ENCODE results near the gene CSNK1E.
"Not testable (repeated sequence)": the region's sequence is repeated elsewhere in the genome, so short reads cannot be mapped to it uniquely, and the experiment has no call there.

The CSNK1E gene

DNA sequence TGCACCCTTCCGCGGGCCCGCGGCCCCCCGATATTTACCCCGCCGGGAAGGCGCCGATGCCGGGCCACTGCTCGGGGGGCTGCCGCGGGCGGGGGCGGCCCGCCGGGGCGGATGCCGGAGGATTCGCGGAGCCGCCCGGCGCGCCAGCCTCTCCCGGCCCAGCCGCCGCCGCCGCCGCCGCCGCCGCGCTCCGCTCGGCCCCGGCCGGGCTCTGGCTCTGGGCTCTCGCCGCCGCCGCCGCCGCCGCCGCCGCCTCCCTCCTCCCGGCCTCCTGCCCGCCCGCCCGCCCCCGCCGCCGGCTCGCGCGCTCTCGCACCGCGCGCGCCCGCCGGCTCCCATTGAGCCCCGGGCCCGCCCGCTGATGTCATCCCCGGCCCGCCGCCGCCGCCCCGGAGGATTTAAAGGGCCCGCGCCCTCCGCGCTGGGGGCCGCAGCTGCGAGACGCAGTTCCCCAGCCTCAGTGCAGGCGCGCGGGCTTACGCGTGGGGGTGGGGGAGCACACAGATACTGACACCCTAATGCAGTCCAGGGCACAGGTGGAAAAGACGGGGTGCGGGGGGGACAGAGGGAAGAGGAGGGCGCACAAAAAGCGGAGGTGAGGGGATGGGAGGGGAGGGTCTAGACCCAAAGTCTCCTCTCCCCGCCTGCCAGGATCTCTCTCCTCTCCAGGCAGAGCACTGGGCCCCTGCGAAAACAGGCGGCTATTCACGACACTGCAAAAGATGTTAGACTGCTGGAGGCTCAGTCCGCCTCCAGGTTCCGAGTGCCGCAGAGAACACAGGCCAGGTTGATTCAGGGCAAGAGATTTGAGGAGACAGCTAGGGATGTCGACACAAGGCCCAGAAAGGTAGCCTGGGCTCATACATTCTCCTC is at the start of gene CSNK1E:
Gene CSNK1E, minus strand, starts transcription at position 312 of the 873 bp plus-strand sequence. CDS start 3,276 bp downstream, outside the sequence.
- H3K9me3 ChIP-seq (ENCODE audit: insufficient read depth, low read depth, low read length), result no peaks in the 10 kb centered on the region
- H4K20me1 ChIP-seq (ENCODE audit: insufficient read depth, low read length, poor library complexity, severe bottlenecking), result peaks cover 42% of the 10 kb centered on the region
- TF ChIP-seq, protein P1, sequence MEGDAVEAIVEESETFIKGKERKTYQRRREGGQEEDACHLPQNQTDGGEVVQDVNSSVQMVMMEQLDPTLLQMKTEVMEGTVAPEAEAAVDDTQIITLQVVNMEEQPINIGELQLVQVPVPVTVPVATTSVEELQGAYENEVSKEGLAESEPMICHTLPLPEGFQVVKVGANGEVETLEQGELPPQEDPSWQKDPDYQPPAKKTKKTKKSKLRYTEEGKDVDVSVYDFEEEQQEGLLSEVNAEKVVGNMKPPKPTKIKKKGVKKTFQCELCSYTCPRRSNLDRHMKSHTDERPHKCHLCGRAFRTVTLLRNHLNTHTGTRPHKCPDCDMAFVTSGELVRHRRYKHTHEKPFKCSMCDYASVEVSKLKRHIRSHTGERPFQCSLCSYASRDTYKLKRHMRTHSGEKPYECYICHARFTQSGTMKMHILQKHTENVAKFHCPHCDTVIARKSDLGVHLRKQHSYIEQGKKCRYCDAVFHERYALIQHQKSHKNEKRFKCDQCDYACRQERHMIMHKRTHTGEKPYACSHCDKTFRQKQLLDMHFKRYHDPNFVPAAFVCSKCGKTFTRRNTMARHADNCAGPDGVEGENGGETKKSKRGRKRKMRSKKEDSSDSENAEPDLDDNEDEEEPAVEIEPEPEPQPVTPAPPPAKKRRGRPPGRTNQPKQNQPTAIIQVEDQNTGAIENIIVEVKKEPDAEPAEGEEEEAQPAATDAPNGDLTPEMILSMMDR (conservative IDR thresholded peaks at IDR 0.05; ENCODE audit: low read length), result no peak
- TF ChIP-seq EZH2phosphoT487 (IDR thresholded peaks at IDR 0.05; ENCODE audit: borderline replicate concordance), result no peak
- H3K27me3 ChIP-seq (ENCODE audit: insufficient read depth, low read length, poor library complexity, severe bottlenecking), result peaks cover 4% of the 10 kb centered on the region
- peaks cover 38% of the 10 kb centered on the region for H3K4me1 ChIP-seq (ENCODE audit: insufficient read depth, low read length, poor library complexity, severe bottlenecking)
- H3F3A ChIP-seq (ENCODE audit: low read depth), result peaks cover 5% of the 10 kb centered on the region; the same call in 1 of the 2 replicates
- H3K4me3 ChIP-seq (ENCODE audit: low read length, poor library complexity, severe bottlenecking), result peak within 1 kb of the TSS; percentile 95
- H3K79me2 ChIP-seq (ENCODE audit: insufficient read depth, low read length), result peaks cover 47% of the 10 kb centered on the region
- H3K9ac ChIP-seq (ENCODE audit: low read depth, low read length, poor library complexity, severe bottlenecking), result peak within 1 kb of the TSS; percentile 95
- no peaks in the 10 kb centered on the region for H3K9me2 ChIP-seq (replicated peaks; ENCODE audit: low read depth, low read length)
- peak within 1 kb of the TSS; percentile 89 for H3K4me2 ChIP-seq (ENCODE audit: low read depth, low read length, poor library complexity, severe bottlenecking)
- peak within 1 kb of the TSS; percentile 89 for H2AFZ ChIP-seq (ENCODE audit: low read length)
- H3K36me3 ChIP-seq (ENCODE audit: insufficient read depth, low read length), result peaks cover 14% of the 10 kb centered on the region; the same call in 1 of the 2 replicates

DNA sequence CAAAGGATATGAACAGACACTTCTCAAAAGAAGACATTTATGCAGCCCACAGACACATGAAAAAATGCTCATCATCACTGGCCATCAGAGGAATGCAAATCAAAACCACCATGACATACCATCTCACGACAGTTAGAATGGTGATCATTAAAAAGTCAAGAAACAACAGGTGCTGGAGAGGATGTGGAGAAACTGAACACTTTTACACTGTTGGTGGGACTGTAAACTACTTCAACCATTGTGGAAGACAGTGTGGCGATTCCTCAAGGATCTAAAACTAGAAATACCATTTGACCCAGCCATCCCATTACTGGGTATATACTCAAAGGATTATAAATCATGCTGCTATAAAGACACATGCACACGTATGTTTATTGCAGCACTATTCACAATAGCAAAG is 48.6 kb upstream of the CSNK1E start:
- not testable (repeated sequence) for H3F3A ChIP-seq (ENCODE audit: low read depth); H3K9me3 ChIP-seq (ENCODE audit: insufficient read depth, low read depth, low read length); H3K9me2 ChIP-seq (replicated peaks; ENCODE audit: low read depth, low read length); H2AFZ ChIP-seq (ENCODE audit: low read length); H3K27me3 ChIP-seq (ENCODE audit: insufficient read depth, low read length, poor library complexity, severe bottlenecking); H3K4me2 ChIP-seq (ENCODE audit: low read depth, low read length, poor library complexity, severe bottlenecking); H3K9ac ChIP-seq (ENCODE audit: low read depth, low read length, poor library complexity, severe bottlenecking); H3K36me3 ChIP-seq (ENCODE audit: insufficient read depth, low read length); H4K20me1 ChIP-seq (ENCODE audit: insufficient read depth, low read length, poor library complexity, severe bottlenecking); H3K4me3 ChIP-seq (ENCODE audit: low read length, poor library complexity, severe bottlenecking); H3K79me2 ChIP-seq (ENCODE audit: insufficient read depth, low read length); H3K4me1 ChIP-seq (ENCODE audit: insufficient read depth, low read length, poor library complexity, severe bottlenecking)

DNA sequence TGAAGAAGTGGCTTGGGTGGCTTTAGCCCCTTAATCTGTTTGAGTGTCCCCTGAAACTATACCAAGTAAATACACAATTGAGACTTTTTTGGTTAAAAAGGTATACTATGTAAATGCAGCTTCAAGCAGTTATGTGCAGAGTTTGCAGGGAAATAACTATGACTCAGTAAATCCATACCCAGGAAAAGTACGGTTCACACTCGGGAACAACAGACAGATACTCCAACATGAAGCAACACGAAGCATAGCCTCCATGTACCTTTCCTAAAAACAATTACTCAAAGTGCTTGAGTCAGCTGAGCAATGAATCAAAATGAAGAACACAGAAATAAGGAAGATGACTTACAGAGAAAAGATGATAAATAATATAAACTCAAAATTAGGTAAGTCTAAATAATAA is 47.9 kb upstream of the CSNK1E start:
- not testable (repeated sequence) for H3K4me1 ChIP-seq (ENCODE audit: insufficient read depth, low read length, poor library complexity, severe bottlenecking); H2AFZ ChIP-seq (ENCODE audit: low read length); H3F3A ChIP-seq (ENCODE audit: low read depth); H4K20me1 ChIP-seq (ENCODE audit: insufficient read depth, low read length, poor library complexity, severe bottlenecking); H3K79me2 ChIP-seq (ENCODE audit: insufficient read depth, low read length); H3K36me3 ChIP-seq (ENCODE audit: insufficient read depth, low read length); H3K4me2 ChIP-seq (ENCODE audit: low read depth, low read length, poor library complexity, severe bottlenecking); H3K9me3 ChIP-seq (ENCODE audit: insufficient read depth, low read depth, low read length); H3K4me3 ChIP-seq (ENCODE audit: low read length, poor library complexity, severe bottlenecking); H3K27me3 ChIP-seq (ENCODE audit: insufficient read depth, low read length, poor library complexity, severe bottlenecking); H3K9ac ChIP-seq (ENCODE audit: low read depth, low read length, poor library complexity, severe bottlenecking); H3K9me2 ChIP-seq (replicated peaks; ENCODE audit: low read depth, low read length)

DNA sequence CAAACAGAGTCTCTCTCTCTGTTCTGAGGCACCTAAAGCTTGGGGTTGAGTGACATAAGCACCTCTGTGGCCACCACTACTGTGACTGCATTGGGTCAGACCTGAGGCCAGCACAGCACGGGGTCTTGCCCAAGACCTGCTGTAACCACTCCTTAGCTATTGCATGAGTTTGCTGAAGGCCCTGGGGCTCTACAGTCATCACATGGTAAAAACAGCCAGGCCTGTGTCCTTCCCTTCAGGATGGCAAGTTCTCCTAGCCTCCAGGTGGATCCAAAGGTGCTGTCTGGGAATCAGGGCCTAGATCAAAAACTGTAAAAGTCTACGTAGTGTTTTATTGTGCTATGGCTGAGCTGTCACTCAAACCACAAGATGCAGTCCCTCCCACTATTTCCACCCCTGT is 43.3 kb upstream of the CSNK1E start:
- H3K79me2 ChIP-seq (ENCODE audit: insufficient read depth, low read length); H3K9me2 ChIP-seq (replicated peaks; ENCODE audit: low read depth, low read length); H3K4me2 ChIP-seq (ENCODE audit: low read depth, low read length, poor library complexity, severe bottlenecking); H3K36me3 ChIP-seq (ENCODE audit: insufficient read depth, low read length); H4K20me1 ChIP-seq (ENCODE audit: insufficient read depth, low read length, poor library complexity, severe bottlenecking); H3F3A ChIP-seq (ENCODE audit: low read depth); H2AFZ ChIP-seq (ENCODE audit: low read length); H3K9ac ChIP-seq (ENCODE audit: low read depth, low read length, poor library complexity, severe bottlenecking); H3K4me3 ChIP-seq (ENCODE audit: low read length, poor library complexity, severe bottlenecking); H3K9me3 ChIP-seq (ENCODE audit: insufficient read depth, low read depth, low read length); H3K27me3 ChIP-seq (ENCODE audit: insufficient read depth, low read length, poor library complexity, severe bottlenecking); H3K4me1 ChIP-seq (ENCODE audit: insufficient read depth, low read length, poor library complexity, severe bottlenecking): not testable (repeated sequence)

DNA sequence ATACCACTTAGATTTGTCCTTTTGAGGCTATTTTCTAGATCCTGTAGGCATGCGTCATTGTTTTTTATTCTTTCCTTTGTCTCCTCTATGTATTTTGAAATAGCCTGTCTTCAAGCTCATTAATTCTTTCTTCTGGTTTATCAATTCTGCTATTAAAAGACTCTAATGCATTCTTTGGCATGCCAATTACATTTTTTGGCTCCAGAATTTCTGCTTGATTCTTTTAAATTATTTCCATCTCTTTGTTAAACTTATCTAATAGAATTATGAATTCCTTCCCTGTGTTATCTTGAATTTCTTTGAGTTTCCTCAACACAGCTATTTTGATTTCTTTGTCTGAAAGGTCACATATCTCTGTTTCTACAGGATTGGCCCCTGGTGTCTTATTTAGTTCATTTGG is 42.6 kb upstream of the CSNK1E start:
- not testable (repeated sequence) for H3K4me3 ChIP-seq (ENCODE audit: low read length, poor library complexity, severe bottlenecking); H3K4me2 ChIP-seq (ENCODE audit: low read depth, low read length, poor library complexity, severe bottlenecking); H3K79me2 ChIP-seq (ENCODE audit: insufficient read depth, low read length); H3F3A ChIP-seq (ENCODE audit: low read depth); H3K4me1 ChIP-seq (ENCODE audit: insufficient read depth, low read length, poor library complexity, severe bottlenecking); H3K9ac ChIP-seq (ENCODE audit: low read depth, low read length, poor library complexity, severe bottlenecking); H2AFZ ChIP-seq (ENCODE audit: low read length); H3K27me3 ChIP-seq (ENCODE audit: insufficient read depth, low read length, poor library complexity, severe bottlenecking); H4K20me1 ChIP-seq (ENCODE audit: insufficient read depth, low read length, poor library complexity, severe bottlenecking); H3K9me2 ChIP-seq (replicated peaks; ENCODE audit: low read depth, low read length); H3K9me3 ChIP-seq (ENCODE audit: insufficient read depth, low read depth, low read length); H3K36me3 ChIP-seq (ENCODE audit: insufficient read depth, low read length)

DNA sequence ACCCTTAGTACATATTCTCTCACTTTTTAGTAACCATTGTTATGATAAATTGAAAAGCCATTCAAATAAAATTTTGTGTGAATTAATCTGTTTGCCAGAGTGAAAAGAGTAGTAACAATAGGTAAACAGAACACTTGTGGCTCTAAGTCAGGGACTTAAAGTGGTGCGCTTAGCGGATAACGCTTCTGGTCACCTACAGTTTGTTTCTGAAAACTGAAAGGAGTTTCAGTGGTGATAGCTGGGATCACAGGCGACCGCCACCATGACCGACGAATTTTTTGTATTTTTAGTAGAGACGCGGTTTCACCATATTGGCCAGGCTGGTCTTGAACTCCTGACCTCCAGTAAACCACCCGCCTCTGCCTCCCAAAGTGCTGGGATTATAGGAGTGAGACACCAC is 40.7 kb upstream of the CSNK1E start:
- H3K4me3 ChIP-seq (ENCODE audit: low read length, poor library complexity, severe bottlenecking); H3K4me2 ChIP-seq (ENCODE audit: low read depth, low read length, poor library complexity, severe bottlenecking); H3K4me1 ChIP-seq (ENCODE audit: insufficient read depth, low read length, poor library complexity, severe bottlenecking); H2AFZ ChIP-seq (ENCODE audit: low read length); H3F3A ChIP-seq (ENCODE audit: low read depth); H3K9ac ChIP-seq (ENCODE audit: low read depth, low read length, poor library complexity, severe bottlenecking); H3K27me3 ChIP-seq (ENCODE audit: insufficient read depth, low read length, poor library complexity, severe bottlenecking); H4K20me1 ChIP-seq (ENCODE audit: insufficient read depth, low read length, poor library complexity, severe bottlenecking); H3K79me2 ChIP-seq (ENCODE audit: insufficient read depth, low read length); H3K9me2 ChIP-seq (replicated peaks; ENCODE audit: low read depth, low read length); H3K9me3 ChIP-seq (ENCODE audit: insufficient read depth, low read depth, low read length): not testable (repeated sequence)
- peaks cover 10% of the 10 kb centered on the region; the same call in 1 of the 2 replicates for H3K36me3 ChIP-seq (ENCODE audit: insufficient read depth, low read length)

Measured in Loucy (cell line).